Activated CD8-positive, alpha-beta T cell treated with anti-CD3 and anti-CD28 coated beads, Interleukin-2, amount 10 ng/mL, durations not matched to agents 7 days and 5 days (primary cell): ENCODE data around the gene CDH4. TPM values are rescaled to one million over a fixed set of nuclear protein-coding genes. Genes with fewer than 3 reads are reported as not detected.

Experiments used
- ATAC-seq: fragments of 150-1000 bp; cut with Tn5 transposase; one replicate; pipeline ENCODE4 v1.10.0; 2021; ENCODE audit warnings: moderate library complexity
- CTCF ChIA-PET: fragments of 350-600 bp; sonication (Branson Sonifier 250); formaldehyde crosslinking; loops from one replicate; lab custom pipeline; 2021; ENCODE audit warnings: antibody characterized with exemption; lab: Charles Lee
- POLR2A ChIA-PET: fragments of 350-600 bp; sonication (Branson Sonifier 250); formaldehyde crosslinking; loops from one replicate; lab custom pipeline; 2021; ENCODE audit warnings: antibody characterized with exemption; lab: Charles Lee
- DNase-seq: peaks from one replicate; pipeline ENCODE4 v3.0.0-alpha.2; 2020
- H3K27ac Mint-ChIP-seq: one replicate; pipeline ENCODE4 v1.8.0; 2021; ENCODE audit warnings: mild to moderate bottlenecking, mixed read lengths
- H3K27me3 Mint-ChIP-seq: one replicate; pipeline ENCODE4 v1.8.0; 2021; ENCODE audit warnings: low read depth, mixed read lengths
- H3K36me3 Mint-ChIP-seq: one replicate; pipeline ENCODE4 v1.8.0; 2021; ENCODE audit warnings: low read depth, mixed read lengths
- H3K4me1 Mint-ChIP-seq: one replicate; pipeline ENCODE4 v1.8.0; 2021; ENCODE audit warnings: low read depth, mixed read lengths
- H3K4me3 Mint-ChIP-seq: one replicate; pipeline ENCODE4 v1.8.0; 2021; ENCODE audit warnings: mild to moderate bottlenecking, mixed read lengths
- H3K9me3 Mint-ChIP-seq: one replicate; pipeline ENCODE4 v1.8.0; 2022; ENCODE audit warnings: mixed read lengths; ENCODE audit not compliant: insufficient read depth
- total RNA-seq, 2 experiments: library from RNA; stranded (reverse); gene quantifications; one replicate each; pipeline ENCODE4 v1.2.3, GENCODE V29; 2021

Gene CDH4
- total RNA-seq, 2 experiments from 2014 or later: 0.05 to 0.13 TPM

DNA sequence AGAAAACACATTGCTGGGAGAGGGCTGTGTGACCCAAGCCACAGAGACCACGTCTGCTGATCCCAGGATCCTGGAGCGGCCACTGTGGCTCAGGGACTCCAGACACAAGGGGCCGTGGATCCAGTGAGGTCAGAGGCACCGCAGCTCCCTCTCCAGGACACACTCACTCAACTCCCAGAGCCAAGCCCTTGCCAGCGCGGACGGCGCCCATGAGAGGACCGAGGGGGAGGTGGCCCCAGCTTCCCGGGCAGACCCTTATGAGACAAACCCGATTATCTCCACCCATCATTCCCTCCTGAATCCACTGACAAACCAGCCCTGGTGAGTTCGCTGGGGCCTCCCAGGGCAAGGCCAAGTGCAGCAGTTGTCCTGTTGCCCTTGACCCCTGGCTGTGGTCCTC, 612.4 kb downstream of the CDH4 start:
- ChIA-PET CTCF (no interaction called here), POLR2A (no interaction called here)
- no peaks in the 10 kb centered on the region for H3K36me3 Mint-ChIP-seq

DNA sequence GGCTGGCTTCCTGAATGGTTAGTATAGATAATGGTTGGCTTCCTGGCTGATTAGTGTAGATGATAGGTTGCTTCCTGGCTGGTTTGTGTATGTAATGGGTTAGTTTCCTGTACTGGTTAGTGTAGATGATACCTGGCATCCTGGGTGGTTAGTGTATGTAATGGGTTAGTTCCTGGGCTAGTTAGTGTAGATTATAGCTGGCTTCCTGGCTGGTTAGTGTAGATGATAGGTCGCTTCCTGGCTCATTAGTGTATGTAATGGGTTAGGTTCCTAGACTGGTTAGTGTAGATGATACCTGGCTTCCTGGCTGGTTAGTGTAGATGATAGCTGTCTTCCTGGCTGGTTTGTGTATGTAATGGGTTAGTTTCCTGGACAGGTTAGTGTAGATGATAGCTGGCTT, 613.3 kb downstream of the CDH4 start:
- no peak for DNase-seq
- ATAC-seq: no peak
- peaks cover 5% of the 10 kb centered on the region for H3K4me1 Mint-ChIP-seq
- no peaks in the 10 kb centered on the region for H3K27me3 Mint-ChIP-seq
- ChIA-PET CTCF (no interaction called here), POLR2A (no interaction called here)
- no peak overlapping the region for H3K4me3 Mint-ChIP-seq
- no peak overlapping the region for H3K27ac Mint-ChIP-seq
- H3K36me3 Mint-ChIP-seq: no peaks in the 10 kb centered on the region
- H3K9me3 Mint-ChIP-seq: peaks cover 7% of the 10 kb centered on the region

More for the DNA sequence above, 612.4 kb downstream of the CDH4 start:
- Mint-ChIP-seq H3K4me1 (peaks cover 5% of the 10 kb centered on the region), H3K4me3 (no peak overlapping the region), H3K27me3 (no peaks in the 10 kb centered on the region), H3K9me3 (peaks cover 7% of the 10 kb centered on the region), H3K27ac (no peak overlapping the region)
- no peak for DNase-seq
- ATAC-seq: no peak

DNA sequence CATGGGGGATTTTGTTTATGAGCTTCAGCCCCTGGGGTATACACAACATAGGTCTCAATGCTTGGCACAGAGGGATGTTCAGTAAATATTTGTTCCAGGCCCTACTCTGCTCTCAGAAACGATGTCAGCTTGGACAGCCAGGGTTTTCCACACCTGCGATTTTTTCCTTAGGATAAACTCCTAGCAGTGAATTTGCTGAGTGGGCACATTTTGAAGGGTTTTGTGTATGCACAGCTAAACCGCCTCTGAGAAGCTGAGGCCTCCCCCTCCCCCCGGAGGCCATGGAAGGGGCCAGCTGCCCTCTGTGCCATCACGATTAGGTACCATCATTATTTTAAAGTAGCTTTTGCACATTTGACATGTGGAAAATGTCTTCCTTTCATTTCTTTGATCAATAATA, 614.1 kb downstream of the CDH4 start:
- ChIA-PET CTCF (no interaction called here), POLR2A (no interaction called here)
- ATAC-seq: no peak
- Mint-ChIP-seq H3K9me3 (peaks cover 7% of the 10 kb centered on the region), H3K4me3 (no peak overlapping the region), H3K4me1 (peaks cover 4% of the 10 kb centered on the region), H3K27ac (no peak overlapping the region), H3K27me3 (no peaks in the 10 kb centered on the region), H3K36me3 (no peaks in the 10 kb centered on the region)
- no peak for DNase-seq

DNA sequence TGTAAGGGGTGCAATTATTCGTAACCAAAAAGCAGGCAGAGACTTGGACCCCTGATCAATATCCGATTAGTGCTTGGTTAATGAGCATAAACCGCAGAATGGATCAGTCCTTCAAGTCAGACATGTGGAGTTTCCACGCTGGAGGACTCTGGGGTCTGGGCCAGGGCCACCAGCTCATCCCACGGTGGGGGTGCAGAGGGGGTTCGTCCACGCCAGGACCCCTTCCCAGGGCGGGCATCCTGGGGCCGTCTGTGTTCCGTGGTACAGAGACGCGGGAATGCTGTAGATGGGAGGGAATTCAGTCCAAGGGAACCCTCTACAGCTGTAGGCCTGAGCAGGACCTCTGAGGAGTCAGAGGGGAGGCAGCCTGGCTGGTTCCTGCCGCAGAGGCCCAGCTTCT, 615.9 kb downstream of the CDH4 start:
- peaks cover 7% of the 10 kb centered on the region for H3K9me3 Mint-ChIP-seq
- ChIA-PET POLR2A (no interaction called here), CTCF (no interaction called here)
- no peak for ATAC-seq
- H3K27me3 Mint-ChIP-seq: no peaks in the 10 kb centered on the region
- no peaks in the 10 kb centered on the region for H3K4me1 Mint-ChIP-seq
- no peaks in the 10 kb centered on the region for H3K36me3 Mint-ChIP-seq
- DNase-seq: no peak
- no peak overlapping the region for H3K27ac Mint-ChIP-seq
- H3K4me3 Mint-ChIP-seq: no peak overlapping the region

DNA sequence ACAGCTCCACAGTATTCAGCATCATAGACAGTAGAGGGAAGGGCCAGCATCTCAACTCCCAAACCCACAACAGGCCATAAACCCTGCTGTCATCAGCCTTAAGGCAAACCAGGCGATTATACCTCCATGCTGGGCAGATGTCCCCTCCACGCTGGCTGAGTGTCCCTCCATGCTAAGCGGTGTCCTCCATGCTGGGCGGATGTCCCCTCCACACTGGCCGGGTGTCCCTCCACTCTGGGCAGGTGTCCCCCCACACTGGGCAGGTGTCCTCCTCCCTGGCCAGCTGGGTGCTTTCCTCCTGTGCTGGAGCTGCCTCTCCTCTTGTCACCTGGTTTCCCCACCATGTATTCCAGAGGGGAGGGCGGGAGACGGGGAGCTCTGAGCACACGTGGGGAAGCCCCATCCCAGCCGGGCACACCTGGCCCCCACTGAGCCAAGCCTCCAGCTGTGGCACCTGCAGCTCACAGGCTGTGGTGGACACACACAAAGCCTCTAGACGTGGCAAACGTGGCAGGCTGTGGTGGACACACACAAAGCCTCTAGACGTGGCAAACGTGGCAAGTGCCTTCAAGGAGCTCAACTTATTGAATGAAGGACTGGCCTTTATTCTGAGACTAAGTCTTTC, 616.5 kb downstream of the CDH4 start:
- Mint-ChIP-seq H3K27me3 (no peaks in the 10 kb centered on the region), H3K4me3 (no peak overlapping the region), H3K9me3 (peaks cover 7% of the 10 kb centered on the region), H3K4me1 (no peaks in the 10 kb centered on the region), H3K36me3 (no peaks in the 10 kb centered on the region), H3K27ac (no peak overlapping the region)
- ChIA-PET POLR2A (no interaction called here), CTCF (no interaction called here)
- DNase-seq (no peak), ATAC-seq (no peak)

DNA sequence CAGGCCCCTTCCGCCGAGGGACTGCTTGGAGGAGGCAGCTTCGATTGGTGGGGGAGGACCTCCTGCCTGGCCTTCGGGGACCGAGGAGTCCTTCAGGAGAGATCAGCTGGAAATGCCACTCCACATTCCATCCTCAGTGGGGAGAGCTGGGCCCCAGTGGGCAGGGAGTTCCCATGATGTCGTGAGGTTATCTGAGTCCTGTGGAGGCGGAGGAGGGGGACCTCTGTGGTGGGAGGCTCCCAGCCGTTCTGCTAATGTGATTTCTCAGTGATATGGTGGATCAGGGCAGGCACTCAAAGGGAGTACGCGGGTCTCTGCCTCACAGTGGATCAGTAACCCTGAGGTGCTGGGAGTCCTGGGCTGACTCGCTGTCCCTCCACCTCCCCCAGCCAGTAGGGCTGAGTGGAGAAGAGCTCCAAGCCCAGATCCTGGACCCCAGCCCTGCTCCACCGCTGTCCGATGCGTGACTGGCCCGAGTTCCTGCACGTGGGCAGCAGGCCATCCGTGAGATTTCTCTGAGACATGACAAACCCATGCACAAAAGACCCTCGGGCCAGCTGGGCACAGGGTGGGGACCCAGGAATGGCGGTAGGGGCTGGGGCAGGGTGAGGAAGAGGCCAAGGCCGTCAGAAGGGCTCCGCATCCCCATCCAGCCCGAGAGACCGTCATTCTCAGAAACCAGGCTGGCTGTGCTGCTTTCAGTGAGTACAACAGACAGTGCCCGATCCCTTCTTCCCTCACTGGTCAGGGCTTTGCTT, 617.9 kb downstream of the CDH4 start:
- POLR2A ChIA-PET: no interaction called here
- DNase-seq (no peak), ATAC-seq (no peak)
- Mint-ChIP-seq H3K27me3 (no peaks in the 10 kb centered on the region), H3K36me3 (no peaks in the 10 kb centered on the region), H3K9me3 (peaks cover 7% of the 10 kb centered on the region), H3K4me1 (no peaks in the 10 kb centered on the region), H3K4me3 (no peak overlapping the region), H3K27ac (no peak overlapping the region)
- CTCF ChIA-PET: no interaction called here

DNA sequence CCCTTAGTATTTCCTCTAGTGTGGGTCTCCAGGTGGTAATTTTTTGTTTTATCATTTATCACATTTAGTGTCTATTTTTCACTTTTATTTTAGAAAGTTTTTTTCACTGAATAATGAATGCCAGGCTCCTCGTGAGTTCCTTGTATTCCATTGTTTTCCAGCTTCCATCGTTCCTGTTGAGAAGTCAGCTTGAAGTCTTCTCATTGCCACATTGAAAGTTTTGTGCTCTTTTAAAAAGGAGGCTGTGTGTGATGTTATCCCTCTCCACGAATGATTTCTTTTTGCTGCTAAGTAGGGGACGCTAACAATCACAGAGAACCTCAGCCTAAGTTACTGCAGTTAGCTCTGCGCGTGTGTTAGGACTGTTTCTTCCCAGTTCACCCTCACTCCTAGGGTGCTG, 619.1 kb downstream of the CDH4 start:
- DNase-seq: no peak
- Mint-ChIP-seq H3K4me3 (no peak overlapping the region), H3K4me1 (no peaks in the 10 kb centered on the region), H3K36me3 (no peaks in the 10 kb centered on the region), H3K27me3 (no peaks in the 10 kb centered on the region), H3K9me3 (no peaks in the 10 kb centered on the region), H3K27ac (no peak overlapping the region)
- ChIA-PET CTCF (interaction anchor here (1.0 kb wide), 1 partner anchor 16 kb away, joined by 3 read pairs; no protein-coding TSS in a partner anchor), POLR2A (no interaction called here)
- no peak for ATAC-seq

DNA sequence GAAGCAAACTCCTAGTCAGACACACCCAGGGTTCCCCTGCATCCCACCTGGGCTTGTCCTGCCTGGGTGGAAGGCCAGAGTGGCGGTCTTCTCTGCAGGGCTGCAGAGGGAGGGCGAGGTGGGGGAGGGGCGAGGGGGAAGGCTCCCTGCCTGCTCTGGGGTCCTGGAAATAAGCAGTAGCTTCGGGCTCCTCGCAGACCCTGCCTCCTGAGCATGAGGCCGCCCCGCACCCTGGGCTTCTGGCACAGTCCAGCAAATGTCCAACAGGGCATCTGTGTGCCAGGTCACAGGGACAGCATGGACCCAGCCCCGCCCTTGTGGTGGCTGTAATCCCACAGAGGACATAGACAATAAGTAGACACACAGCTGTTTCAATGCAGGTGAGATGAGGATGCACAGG, 619.9 kb downstream of the CDH4 start:
- no peak for DNase-seq
- POLR2A ChIA-PET: no interaction called here
- Mint-ChIP-seq H3K4me1 (no peaks in the 10 kb centered on the region), H3K27ac (no peak overlapping the region), H3K36me3 (no peaks in the 10 kb centered on the region), H3K9me3 (no peaks in the 10 kb centered on the region), H3K27me3 (no peaks in the 10 kb centered on the region), H3K4me3 (no peak overlapping the region)
- ATAC-seq: no peak
- CTCF ChIA-PET: interaction anchor here (1.0 kb wide), 1 partner anchor 15 kb away, joined by 3 read pairs; no protein-coding TSS in a partner anchor

DNA sequence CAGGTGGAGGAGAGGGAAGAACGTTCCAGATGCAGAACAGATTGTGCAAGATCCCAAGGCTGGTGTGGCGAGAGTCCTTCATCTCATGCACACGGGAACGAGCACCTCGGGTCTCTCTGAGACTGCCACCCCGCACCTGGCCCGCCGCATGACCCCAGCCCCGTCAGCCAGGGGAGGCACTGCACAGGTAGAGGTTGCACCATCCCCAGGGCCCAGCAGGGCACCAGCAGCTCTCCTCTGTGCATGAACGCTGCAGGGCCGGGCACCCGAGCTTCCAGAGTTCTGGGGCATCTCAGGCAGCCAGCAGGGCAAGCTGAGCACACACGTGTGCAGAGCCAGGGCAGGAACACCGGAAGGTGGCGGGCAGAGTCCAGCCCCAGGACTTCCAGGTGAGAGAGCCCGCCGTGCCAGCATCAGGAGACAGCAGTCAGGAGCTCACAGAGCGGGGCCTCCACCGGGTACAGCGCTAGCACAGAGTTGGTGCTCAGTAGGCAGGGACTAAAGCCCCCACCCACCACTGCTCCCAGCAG, 620.4 kb downstream of the CDH4 start:
- no peaks in the 10 kb centered on the region for H3K9me3 Mint-ChIP-seq
- ChIA-PET CTCF (no interaction called here), POLR2A (no interaction called here)
- H3K4me3 Mint-ChIP-seq: no peak overlapping the region
- H3K27ac Mint-ChIP-seq: no peak overlapping the region
- DNase-seq (no peak), ATAC-seq (no peak)
- no peaks in the 10 kb centered on the region for H3K36me3 Mint-ChIP-seq
- H3K27me3 Mint-ChIP-seq: no peaks in the 10 kb centered on the region
- no peaks in the 10 kb centered on the region for H3K4me1 Mint-ChIP-seq

DNA sequence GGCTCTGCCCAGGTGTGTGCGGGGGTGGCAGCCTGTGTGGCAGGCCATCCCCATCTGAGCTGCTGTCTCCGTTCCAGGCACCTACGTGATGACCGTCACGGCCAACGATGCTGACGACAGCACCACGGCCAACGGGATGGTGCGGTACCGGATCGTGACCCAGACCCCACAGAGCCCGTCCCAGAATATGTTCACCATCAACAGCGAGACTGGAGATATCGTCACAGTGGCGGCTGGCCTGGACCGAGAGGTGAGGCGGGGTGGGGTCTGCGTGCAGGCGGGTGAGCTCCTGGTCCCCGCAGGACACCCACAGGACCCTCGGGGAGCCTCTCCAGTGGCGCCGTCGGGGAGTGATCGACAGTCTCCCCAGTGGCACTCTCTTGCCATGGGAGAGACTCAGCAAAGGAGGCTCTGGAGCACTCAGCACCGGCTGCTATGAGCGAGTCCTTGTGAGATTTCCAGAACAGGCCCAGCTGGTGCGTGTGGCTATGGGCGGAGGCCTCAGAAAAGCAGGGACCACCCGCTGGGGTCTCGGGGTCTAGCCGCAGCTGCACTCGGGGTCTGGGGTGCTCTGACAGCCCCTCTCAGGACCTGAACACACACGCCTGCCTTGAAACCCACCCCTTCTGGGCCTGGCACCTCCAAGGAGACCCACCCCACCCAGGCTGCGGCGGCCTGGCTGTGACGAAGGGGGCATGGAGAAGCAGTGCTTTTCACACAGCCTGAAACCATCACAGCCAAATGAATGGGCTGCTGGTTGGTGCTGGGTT, 621.8 kb downstream of the CDH4 start:
- no peak overlapping the region for H3K27ac Mint-ChIP-seq
- H3K4me3 Mint-ChIP-seq: no peak overlapping the region
- ATAC-seq (no peak), DNase-seq (no peak)
- H3K36me3 Mint-ChIP-seq: no peaks in the 10 kb centered on the region
- no peaks in the 10 kb centered on the region for H3K27me3 Mint-ChIP-seq
- ChIA-PET CTCF (no interaction called here), POLR2A (no interaction called here)
- no peaks in the 10 kb centered on the region for H3K9me3 Mint-ChIP-seq
- no peaks in the 10 kb centered on the region for H3K4me1 Mint-ChIP-seq

DNA sequence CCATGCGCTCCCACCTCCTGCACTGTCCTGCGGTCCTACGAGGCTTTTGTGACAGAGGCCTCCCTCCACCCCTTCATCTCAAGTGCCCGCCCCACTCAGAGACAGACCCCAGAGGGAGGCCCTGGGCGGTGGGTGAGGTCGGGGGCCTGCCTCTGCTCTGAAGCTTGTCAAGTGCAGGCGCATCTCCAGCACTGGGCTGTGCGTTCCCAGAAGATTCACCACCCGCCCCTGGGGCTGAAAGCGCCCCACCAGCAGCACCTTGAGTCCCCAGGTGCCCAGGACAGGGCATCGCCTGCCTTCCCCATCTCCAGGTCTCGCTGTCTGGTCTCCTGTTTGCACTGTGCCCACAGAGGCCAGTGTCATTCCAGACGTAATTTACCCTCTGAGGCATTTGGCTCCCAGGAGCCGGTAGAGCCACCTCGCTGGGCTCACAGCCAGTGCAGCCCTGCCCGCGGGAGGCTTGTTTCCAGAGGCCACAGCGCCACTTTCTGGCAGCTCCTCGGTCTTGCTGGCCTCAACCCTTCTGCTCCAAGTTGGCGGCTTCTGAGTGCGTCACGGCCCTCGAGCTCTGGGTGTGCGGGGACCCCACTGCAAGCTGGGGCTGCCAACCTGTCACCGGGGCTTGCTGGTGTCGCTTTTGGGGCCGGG, 622.5 kb downstream of the CDH4 start:
- Mint-ChIP-seq H3K27ac (no peak overlapping the region), H3K36me3 (no peaks in the 10 kb centered on the region)

More for the DNA sequence above, 622.5 kb downstream of the CDH4 start:
- Mint-ChIP-seq H3K4me1 (no peaks in the 10 kb centered on the region), H3K27me3 (no peaks in the 10 kb centered on the region), H3K4me3 (no peak overlapping the region), H3K9me3 (no peaks in the 10 kb centered on the region)
- POLR2A ChIA-PET: no interaction called here
- CTCF ChIA-PET: no interaction called here
- ATAC-seq (no peak), DNase-seq (no peak)
